Astrocyte (in vitro differentiated cells and primary cell): ENCODE measurements around the gene EXOSC1. TPM values are rescaled to one million over a fixed set of nuclear protein-coding genes. Genes with fewer than 3 reads are reported as not detected.

Experiments used
- DNase-seq: peaks from one replicate; pipeline ENCODE4 v3.0.0-alpha.2; 2010; ENCODE audit warnings: low read depth
- FAIRE-seq: peaks from 2 replicates; lab custom pipeline; 2011; peaks lifted over from hg19 to GRCh38; lab: Jason Lieb, UNC
- H2AFZ ChIP-seq: 2 replicates; pipeline ENCODE4 v1.6.0; 2012; ENCODE audit warnings: low read depth, low read length, inconsistent platforms
- H3K27ac ChIP-seq: 2 replicates; pipeline ENCODE4 v1.5.1; 2011; ENCODE audit warnings: low read depth, low read length, inconsistent platforms
- H3K27me3 ChIP-seq: 2 replicates; pipeline ENCODE4 v1.6.0; 2011; ENCODE audit warnings: low read length, inconsistent platforms; ENCODE audit not compliant: insufficient read depth
- H3K36me3 ChIP-seq: 2 replicates; pipeline ENCODE4 v1.5.1; 2011; ENCODE audit warnings: low read length, inconsistent platforms; ENCODE audit not compliant: insufficient read depth
- H3K4me1 ChIP-seq: 2 replicates; pipeline ENCODE4 v1.5.1; 2011; ENCODE audit warnings: low read length, inconsistent platforms; ENCODE audit not compliant: insufficient read depth
- H3K4me2 ChIP-seq: 2 replicates; pipeline ENCODE4 v1.6.0; 2012; ENCODE audit warnings: low read length, inconsistent platforms
- H3K4me3 ChIP-seq: 2 replicates; pipeline ENCODE4 v1.5.1; 2011; ENCODE audit warnings: low read depth, mild to moderate bottlenecking, low read length, inconsistent platforms; ENCODE audit not compliant: insufficient read depth
- H3K79me2 ChIP-seq: 2 replicates; pipeline ENCODE4 v1.6.0; 2012; ENCODE audit warnings: mild to moderate bottlenecking, low read length, inconsistent platforms; ENCODE audit not compliant: insufficient read depth
- H3K9ac ChIP-seq: 2 replicates; pipeline ENCODE4 v1.6.0; 2012; ENCODE audit warnings: mild to moderate bottlenecking, low read length, inconsistent platforms
- H3K9me3 ChIP-seq: 2 replicates; pipeline ENCODE4 v1.5.1; 2012; ENCODE audit warnings: low read depth, mild to moderate bottlenecking, low read length, inconsistent platforms; ENCODE audit not compliant: insufficient read depth
- H4K20me1 ChIP-seq: 2 replicates; pipeline ENCODE4 v1.6.0; 2012; ENCODE audit warnings: low read length, inconsistent platforms; ENCODE audit not compliant: insufficient read depth
- H3K27ac Mint-ChIP-seq: one replicate; pipeline ENCODE4 v1.8.0; 2021; ENCODE audit warnings: mild to moderate bottlenecking, mixed read lengths; ENCODE audit not compliant: unreplicated experiment
- H3K27me3 Mint-ChIP-seq: one replicate; pipeline ENCODE4 v1.8.0; 2021; ENCODE audit warnings: low read depth, mixed read lengths; ENCODE audit not compliant: unreplicated experiment
- H3K36me3 Mint-ChIP-seq: one replicate; pipeline ENCODE4 v1.8.0; 2021; ENCODE audit warnings: low read depth, mixed read lengths; ENCODE audit not compliant: unreplicated experiment
- H3K4me1 Mint-ChIP-seq: one replicate; pipeline ENCODE4 v1.8.0; 2021; ENCODE audit warnings: low read depth, mixed read lengths; ENCODE audit not compliant: unreplicated experiment
- H3K4me3 Mint-ChIP-seq: one replicate; pipeline ENCODE4 v1.8.0; 2021; ENCODE audit warnings: mild to moderate bottlenecking, moderate library complexity, mixed read lengths; ENCODE audit not compliant: unreplicated experiment
- H3K9me3 Mint-ChIP-seq: one replicate; pipeline ENCODE4 v1.8.0; 2021; ENCODE audit warnings: mild to moderate bottlenecking, mixed read lengths; ENCODE audit not compliant: unreplicated experiment
- EZH2 ChIP-seq: IDR thresholded peaks from 2 replicates; pipeline ENCODE4 v1.6.1; 2012; ENCODE audit warnings: mild to moderate bottlenecking, low read length, inconsistent platforms; ENCODE audit not compliant: insufficient read depth
- total RNA-seq: library from RNA; stranded (reverse); gene quantifications from 2 replicates; pipeline ENCODE4 v1.2.1, GENCODE V29; 2021
- TF ChIP-seq, protein P1 (sequence below): IDR thresholded peaks from 2 replicates; pipeline ENCODE4 v1.5.1; 2011; ENCODE audit warnings: low read depth, mild to moderate bottlenecking, inconsistent platforms, low read length, moderate library complexity; ENCODE audit not compliant: insufficient read depth

The EXOSC1 gene
- total RNA-seq, 1 donor from 2014 or later = 37.9 TPM

DNA sequence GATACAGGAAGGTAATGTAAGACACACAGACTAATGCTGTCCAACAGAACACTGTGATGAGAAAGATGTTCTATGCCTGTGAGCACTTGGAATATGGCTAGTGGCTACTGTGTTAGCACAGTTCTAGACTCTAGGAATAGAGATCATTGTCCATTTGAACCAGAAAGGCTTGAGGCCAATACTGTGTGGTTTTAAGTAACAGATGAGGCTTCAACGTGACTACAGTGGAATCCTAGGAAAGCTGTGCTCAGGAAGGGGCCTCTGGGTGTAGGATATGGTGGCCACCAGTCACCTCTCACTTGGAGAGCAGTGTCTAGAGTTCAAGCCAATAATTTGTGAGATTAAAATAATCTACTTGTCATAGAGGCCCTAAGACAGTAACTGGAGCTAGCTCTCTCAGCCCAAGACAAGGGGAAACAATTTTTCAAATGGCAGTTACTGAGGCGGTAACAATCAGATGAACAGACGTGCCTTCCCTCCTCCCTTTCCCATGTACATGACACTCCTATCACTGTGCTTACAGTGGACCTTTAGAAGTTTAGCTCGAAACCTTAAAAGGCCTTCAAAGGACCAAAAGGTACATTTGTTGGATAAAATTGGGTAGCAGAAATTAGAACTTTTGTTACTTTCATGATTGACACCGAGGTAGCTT lies 10.4 kb upstream of the EXOSC1 start:
- peak overlapping the region; percentile 3 for H3K9ac ChIP-seq
- no peak overlapping the region for H3K27ac Mint-ChIP-seq
- H3K4me3 Mint-ChIP-seq = no peak overlapping the region

GRCh38 chr10:97454330-97455036 lies 8.7 kb upstream of the EXOSC1 start:
- Histone ChIP-seq H3K79me2 (peaks cover 50% of the 10 kb centered on the region), H3K4me2 (peak overlapping the region; percentile 2), H3K4me1 (peaks cover 10% of the 10 kb centered on the region), H3K9me3 (no peaks in the 10 kb centered on the region), H3K36me3 (peaks cover 52% of the 10 kb centered on the region), H3K27ac (no peak overlapping the region), H3K4me3 (no peak overlapping the region), H3K27me3 (no peaks in the 10 kb centered on the region), H2AFZ (no peak overlapping the region), H3K9ac (no peak overlapping the region), H4K20me1 (peaks cover 80% of the 10 kb centered on the region)
- no peaks in the 10 kb centered on the region for H3K27me3 Mint-ChIP-seq
- FAIRE-seq (no peak), DNase-seq (no peak)
- peaks cover 29% of the 10 kb centered on the region for H3K4me1 Mint-ChIP-seq
- TF ChIP-seq EZH2 = no peak
- TF ChIP-seq, protein P1, sequence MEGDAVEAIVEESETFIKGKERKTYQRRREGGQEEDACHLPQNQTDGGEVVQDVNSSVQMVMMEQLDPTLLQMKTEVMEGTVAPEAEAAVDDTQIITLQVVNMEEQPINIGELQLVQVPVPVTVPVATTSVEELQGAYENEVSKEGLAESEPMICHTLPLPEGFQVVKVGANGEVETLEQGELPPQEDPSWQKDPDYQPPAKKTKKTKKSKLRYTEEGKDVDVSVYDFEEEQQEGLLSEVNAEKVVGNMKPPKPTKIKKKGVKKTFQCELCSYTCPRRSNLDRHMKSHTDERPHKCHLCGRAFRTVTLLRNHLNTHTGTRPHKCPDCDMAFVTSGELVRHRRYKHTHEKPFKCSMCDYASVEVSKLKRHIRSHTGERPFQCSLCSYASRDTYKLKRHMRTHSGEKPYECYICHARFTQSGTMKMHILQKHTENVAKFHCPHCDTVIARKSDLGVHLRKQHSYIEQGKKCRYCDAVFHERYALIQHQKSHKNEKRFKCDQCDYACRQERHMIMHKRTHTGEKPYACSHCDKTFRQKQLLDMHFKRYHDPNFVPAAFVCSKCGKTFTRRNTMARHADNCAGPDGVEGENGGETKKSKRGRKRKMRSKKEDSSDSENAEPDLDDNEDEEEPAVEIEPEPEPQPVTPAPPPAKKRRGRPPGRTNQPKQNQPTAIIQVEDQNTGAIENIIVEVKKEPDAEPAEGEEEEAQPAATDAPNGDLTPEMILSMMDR = no peak
- H3K4me3 Mint-ChIP-seq = peak overlapping the region; percentile 60
- peaks cover 29% of the 10 kb centered on the region for H3K36me3 Mint-ChIP-seq
- H3K9me3 Mint-ChIP-seq = no peaks in the 10 kb centered on the region
- peak overlapping the region; percentile 11 for H3K27ac Mint-ChIP-seq

More for the DNA sequence above, 10.4 kb upstream of the EXOSC1 start:
- Histone ChIP-seq H2AFZ (no peak overlapping the region), H3K79me2 (peaks cover 36% of the 10 kb centered on the region), H3K36me3 (peaks cover 68% of the 10 kb centered on the region), H3K4me3 (no peak overlapping the region), H3K4me2 (no peak overlapping the region), H3K4me1 (peaks cover 10% of the 10 kb centered on the region), H3K27ac (no peak overlapping the region), H3K9me3 (no peaks in the 10 kb centered on the region), H3K27me3 (no peaks in the 10 kb centered on the region), H4K20me1 (peaks cover 73% of the 10 kb centered on the region)
- Mint-ChIP-seq H3K9me3 (no peaks in the 10 kb centered on the region), H3K36me3 (peaks cover 27% of the 10 kb centered on the region), H3K27me3 (no peaks in the 10 kb centered on the region), H3K4me1 (peaks cover 18% of the 10 kb centered on the region)
- TF ChIP-seq, protein P1 = no peak
- TF ChIP-seq EZH2 = no peak
- FAIRE-seq (no peak), DNase-seq (no peak)

GRCh38 chr10:97452352-97452751 lies 6.5 kb upstream of the EXOSC1 start:
- H3K27me3 ChIP-seq = no peaks in the 10 kb centered on the region
- FAIRE-seq = no peak
- H3K36me3 Mint-ChIP-seq = peaks cover 23% of the 10 kb centered on the region
- peaks cover 71% of the 10 kb centered on the region for H3K79me2 ChIP-seq
- H4K20me1 ChIP-seq = peaks cover 83% of the 10 kb centered on the region
- H3K9me3 ChIP-seq = no peaks in the 10 kb centered on the region
- no peaks in the 10 kb centered on the region for H3K9me3 Mint-ChIP-seq
- no peak for DNase-seq
- H3K4me1 ChIP-seq = peaks cover 11% of the 10 kb centered on the region
- H3K9ac ChIP-seq = no peak overlapping the region
- H3K27me3 Mint-ChIP-seq = no peaks in the 10 kb centered on the region
- H3K4me2 ChIP-seq = no peak overlapping the region
- no peak for TF ChIP-seq EZH2
- TF ChIP-seq, protein P1 = no peak
- H3K4me3 Mint-ChIP-seq = no peak overlapping the region
- no peak overlapping the region for H3K4me3 ChIP-seq
- H3K4me1 Mint-ChIP-seq = peaks cover 38% of the 10 kb centered on the region
- H3K36me3 ChIP-seq = peaks cover 34% of the 10 kb centered on the region
- no peak overlapping the region for H3K27ac Mint-ChIP-seq
- H2AFZ ChIP-seq = no peak overlapping the region
- no peak overlapping the region for H3K27ac ChIP-seq
